Measurements from ENCODE around the gene NXF2. TPM values are rescaled to one million over a fixed set of nuclear protein-coding genes. Genes with fewer than 3 reads are reported as not detected.
A peak's percentile ranks its signal among the peaks of the same experiment; 100 is the strongest.
"Not testable (repeated sequence)": the region's sequence is repeated elsewhere in the genome, so short reads cannot be mapped to it uniquely, and the experiment has no call there.

The NXF2 gene, protein sequence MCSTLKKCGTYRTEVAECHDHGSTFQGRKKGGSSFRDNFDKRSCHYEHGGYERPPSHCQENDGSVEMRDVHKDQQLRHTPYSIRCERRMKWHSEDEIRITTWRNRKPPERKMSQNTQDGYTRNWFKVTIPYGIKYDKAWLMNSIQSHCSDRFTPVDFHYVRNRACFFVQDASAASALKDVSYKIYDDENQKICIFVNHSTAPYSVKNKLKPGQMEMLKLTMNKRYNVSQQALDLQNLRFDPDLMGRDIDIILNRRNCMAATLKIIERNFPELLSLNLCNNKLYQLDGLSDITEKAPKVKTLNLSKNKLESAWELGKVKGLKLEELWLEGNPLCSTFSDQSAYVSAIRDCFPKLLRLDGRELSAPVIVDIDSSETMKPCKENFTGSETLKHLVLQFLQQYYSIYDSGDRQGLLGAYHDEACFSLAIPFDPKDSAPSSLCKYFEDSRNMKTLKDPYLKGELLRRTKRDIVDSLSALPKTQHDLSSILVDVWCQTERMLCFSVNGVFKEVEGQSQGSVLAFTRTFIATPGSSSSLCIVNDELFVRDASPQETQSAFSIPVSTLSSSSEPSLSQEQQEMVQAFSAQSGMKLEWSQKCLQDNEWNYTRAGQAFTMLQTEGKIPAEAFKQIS
- total RNA-seq (2014; rRNA removed), result not detected in 2 replicates
- not detected for polyA plus RNA-seq (2012)

DNA sequence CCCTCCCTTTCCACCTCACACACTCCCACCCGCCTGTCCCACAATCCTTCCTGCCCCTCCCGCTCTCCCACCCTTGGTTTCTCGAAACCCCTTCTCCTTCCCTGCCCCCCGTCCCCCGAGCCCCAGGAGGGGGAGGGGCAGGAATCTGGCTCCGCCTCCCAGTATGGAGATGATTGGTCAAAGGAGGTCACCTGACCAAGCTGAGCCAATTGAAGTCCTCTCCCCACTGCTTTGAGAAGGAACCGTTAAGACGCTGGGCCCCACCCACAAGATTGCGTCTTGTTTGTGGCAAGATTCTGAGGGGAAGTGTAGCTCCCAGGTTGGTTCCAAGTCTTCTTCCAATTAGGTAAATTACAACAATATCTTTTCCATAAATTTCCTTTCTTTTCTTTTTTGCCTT lies at the start of gene NXF2:
TSS of gene NXF2 (plus strand) at position 275 of the 400 bp plus-strand sequence. CDS start 59,912 bp downstream, outside the sequence.
- DNase-seq (ENCODE audit: low read depth), result not testable (repeated sequence)

DNA sequence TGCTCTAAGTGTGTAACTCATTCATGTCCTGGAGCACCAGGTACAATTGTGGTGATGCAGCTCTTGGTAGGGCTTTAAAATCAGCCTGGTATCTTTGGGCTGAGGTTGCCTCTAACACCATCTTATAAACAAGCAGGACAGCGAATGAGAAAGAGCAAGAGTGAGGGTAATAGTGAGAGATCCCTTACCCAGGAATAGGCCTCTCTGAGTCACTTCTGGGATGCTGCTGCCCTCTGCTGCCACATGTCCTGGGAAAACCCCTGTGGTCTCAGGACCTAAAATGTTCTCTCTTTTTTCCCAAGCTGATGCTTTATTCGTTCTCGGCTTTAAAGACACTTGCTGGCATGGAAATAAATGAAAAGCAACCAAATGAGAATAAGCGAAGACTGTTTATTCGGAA lies 39.0 kb upstream of the NXF2 start:
- not testable (repeated sequence) for DNase-seq (ENCODE audit: low read depth)

DNA sequence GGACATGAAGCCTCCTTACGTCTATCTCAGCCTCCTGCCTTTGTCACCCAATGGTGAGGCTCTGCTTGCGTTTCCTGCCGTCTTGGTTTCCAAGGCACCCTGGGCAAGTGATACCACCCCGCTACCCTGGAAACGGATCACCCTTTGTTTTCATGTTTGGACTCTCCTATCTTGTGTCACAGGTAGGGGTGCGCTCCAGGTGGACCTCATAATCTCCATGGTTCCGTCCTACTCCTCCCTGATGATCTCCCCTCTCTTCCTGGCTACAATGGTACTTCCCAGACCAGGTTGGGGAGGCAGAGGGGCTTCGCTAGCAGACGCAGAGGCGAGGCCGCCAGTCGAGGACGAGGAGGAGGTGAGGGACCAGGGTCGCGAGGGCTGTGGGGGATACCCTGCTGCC lies 32.0 kb upstream of the NXF2 start, which contains the start of gene TCP11X1:
TSS of gene TCP11X1 (plus strand) at position 316 of the 400 bp plus-strand sequence.
- not testable (repeated sequence) for DNase-seq (ENCODE audit: low read depth)

DNA sequence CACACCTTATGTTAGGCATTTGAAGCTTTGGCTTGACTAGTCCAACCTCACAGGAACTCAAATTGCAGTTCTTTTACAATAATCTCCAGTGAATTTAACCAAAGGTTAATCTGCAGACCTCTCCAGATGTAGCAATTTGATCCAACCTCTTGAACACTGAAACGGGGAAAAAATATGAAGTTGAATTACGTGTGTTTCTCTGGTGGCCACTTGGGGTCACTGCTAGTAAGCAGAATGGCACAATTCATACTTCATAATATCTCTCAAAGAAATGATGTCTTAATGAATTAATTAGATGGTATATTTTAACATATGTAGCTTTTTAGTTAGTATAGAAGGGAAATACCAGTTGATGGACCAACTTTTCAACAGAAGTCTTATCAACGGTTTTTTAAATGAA lies 30.5 kb upstream of the NXF2 start:
- DNase-seq (ENCODE audit: low read depth), result not testable (repeated sequence)

DNA sequence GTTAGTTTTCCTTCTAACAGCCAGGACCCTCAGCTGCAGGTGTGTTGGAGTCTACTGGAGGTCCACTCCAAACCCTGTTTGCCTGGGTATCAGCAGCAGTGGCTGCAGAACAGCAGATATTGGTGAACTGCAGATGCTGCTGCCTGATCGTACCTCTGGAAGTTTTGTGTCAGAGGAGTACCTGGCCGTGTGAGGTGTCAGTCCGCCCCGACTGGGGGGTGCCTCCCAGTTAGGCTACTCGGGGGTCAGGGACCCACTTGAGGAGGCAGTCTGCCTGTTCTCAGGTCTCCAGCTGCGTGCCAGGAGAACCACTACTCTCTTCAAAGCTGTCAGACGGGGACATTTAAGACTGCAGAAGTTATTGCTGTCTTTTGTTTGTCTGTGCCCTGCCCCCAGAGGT lies 11.3 kb upstream of the NXF2 start:
- not testable (repeated sequence) for DNase-seq (ENCODE audit: low read depth)

DNA sequence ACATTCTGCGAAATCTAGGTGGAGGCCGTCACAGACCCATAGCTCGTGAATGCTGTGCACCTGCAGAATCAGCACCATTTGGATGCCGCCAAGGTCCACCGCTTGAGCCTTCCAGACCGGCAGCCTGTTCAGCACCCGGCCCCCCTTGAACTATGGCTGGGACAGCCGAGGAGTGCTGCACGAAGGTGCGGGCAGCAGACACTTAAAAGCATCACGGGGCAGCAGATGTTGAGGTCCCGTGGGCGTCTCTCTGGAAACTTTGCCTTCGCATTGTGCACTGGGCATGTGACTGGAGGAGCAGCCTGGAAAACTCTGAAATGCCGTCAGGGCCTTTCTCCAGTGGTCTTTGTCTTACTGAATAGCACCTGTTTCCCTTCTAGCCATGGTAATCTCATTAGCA lies 6.7 kb upstream of the NXF2 start:
- DNase-seq (ENCODE audit: low read depth), result not testable (repeated sequence)

DNA sequence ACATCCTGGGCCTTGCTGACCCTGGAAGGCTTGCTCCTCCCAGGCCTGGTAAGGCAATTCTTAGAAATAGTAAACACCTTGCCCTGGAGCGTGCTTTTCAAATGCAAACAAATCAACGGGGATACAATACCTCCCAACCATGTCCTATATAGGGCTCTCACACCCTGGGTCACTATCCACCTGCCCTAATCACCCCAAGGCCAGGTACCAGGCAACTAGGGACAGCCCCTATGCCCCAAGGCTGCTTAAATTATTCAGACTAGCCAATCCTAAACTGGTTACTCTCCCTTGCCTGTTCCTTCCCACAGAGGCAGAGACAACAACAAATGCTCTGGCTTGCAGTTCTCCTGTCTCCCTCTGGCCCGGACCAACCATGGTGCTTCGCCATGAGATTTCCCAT lies 25.3 kb downstream of the NXF2 start:
- not testable (repeated sequence) for DNase-seq (ENCODE audit: low read depth)

DNA sequence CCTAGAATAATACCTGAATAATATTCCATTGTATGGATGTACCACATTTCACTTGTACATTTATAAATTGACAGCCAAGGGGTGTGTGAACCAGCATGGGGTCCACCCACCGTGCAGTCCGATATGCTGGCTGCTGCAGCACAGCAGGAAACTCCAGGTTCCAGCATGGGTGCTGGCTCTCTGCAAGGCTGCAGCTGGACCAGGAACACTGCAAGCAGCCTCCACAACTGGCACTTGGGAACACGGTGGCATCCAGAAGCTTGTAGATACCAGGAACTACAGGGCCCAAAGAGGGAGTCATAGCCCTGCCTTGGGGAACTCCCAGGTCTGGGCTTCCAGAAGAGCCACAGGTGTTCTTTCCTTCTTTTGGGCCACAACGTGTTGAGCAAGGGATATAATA lies 91.2 kb downstream of the NXF2 start:
- DNase-seq (ENCODE audit: low read depth), result no peak

DNA sequence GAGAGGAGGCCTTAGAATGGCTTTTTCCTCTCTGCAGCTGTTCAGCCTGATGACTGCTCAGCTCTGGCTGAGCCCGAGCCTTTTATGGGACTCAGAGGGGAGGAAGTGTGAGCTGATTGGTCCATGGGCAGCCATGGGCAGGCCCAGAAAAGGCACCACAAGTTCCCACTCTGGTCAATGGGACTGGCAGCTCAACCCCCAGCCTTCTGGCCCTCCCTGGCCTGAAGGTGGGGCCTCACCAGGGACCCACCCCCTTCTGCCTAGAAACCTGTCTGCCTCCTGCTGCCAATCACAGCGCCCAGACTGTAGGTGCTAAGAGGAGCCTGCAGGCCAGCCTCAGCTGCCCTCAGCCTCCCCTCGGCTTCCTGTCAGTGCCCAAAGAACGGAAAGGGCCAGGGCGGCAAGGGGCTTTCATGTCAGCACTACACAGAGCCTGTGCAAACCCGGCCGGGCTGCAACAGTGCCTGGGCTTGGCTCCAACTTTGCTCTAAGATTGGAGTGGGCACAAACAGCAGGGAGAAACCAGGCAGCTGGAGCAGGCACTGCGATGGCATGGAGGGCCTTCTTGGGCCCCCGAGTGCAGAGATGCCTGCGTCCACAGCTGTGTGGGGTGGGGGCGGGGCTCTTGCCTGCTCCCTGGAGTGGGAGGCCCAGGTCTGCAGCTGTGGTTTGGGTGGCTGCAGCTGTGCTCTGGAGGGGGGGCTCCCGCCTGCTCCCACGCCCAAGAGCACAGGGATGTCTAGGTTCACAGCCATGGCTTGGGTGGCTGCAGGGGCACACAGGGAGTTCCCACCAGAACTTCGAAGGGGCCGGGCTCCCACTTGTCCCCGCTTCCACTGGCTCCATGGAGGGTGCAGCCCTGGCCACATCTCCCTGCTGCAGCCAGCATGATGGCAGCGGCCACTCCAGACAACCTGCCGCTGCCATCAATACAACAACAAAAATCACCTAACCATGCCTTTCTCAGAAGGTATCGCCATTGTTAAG lies 92.6 kb downstream of the NXF2 start:
- peak; percentile 8 for DNase-seq (ENCODE audit: low read depth)

DNA sequence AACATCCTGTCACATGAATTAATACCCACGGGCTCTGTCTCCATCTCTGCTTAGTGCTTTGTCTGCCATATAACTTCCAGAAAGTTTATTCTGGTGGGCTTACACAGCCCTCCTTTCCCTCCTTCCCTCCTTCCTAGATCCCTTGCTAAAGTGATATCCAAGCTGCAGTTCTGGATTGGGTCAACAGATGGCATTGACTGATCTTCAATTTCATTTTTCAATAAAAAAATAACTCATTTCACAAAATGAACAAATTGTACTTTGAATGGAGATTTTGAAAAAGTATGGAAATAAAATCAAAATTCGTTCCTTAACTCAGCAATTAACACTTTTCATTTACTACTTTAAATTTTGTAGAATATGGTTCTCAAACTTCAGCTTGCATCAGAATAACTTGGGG lies 94.9 kb downstream of the NXF2 start:
- no peak for DNase-seq (ENCODE audit: low read depth)

DNA sequence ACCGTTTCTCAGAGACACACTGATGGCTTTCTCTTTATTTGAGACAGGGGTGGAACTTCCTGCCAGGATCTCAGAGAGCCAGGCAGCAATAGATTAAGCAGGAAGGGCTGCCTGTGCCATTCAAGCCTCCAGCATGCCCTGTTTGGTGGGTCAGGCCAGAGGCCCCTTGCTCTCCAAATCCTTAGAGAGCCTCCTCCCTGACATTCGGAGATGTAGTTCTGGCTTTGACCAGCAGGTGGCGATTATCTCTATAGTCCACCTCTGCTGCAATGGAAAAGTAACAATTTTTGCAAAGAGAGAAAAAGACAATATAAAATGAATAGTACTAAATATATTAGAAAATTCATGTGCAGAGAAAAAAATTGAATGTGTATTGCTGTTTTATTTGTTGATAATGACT lies 98.9 kb downstream of the NXF2 start:
- peak; percentile 22 for DNase-seq (ENCODE audit: low read depth)

Other genes starting within 250 kb of the NXF2 start
- gene TCEAL2, start 121.5 kb upstream of the NXF2 start, total RNA-seq (2014; rRNA removed), result not detected in 2 replicates
- not detected in 2 replicates for gene TCEAL6, start 104.7 kb upstream of the NXF2 start, total RNA-seq (2014; rRNA removed)
- gene BEX5, start 91.2 kb upstream of the NXF2 start, total RNA-seq (2014; rRNA removed), result not detected in 2 replicates
- not detected in 2 replicates for gene TCP11X1, start 31.9 kb upstream of the NXF2 start, total RNA-seq (2014; rRNA removed)
- not detected in 2 replicates for gene NXF2B, start 192.8 kb downstream of the NXF2 start, total RNA-seq (2014; rRNA removed)
- gene TCP11X2, start 224.6 kb downstream of the NXF2 start, total RNA-seq (2014; rRNA removed), result not detected in 2 replicates

Measured in LHCN-M2 (cell line).